ENCODE measurements around the gene C14orf180.

C14orf180 gene

GRCh38 chr14:104569435-104569834 lies 10.1 kb upstream of the C14orf180 start:
- no peak for TF ChIP-seq CTCF (IDR thresholded peaks at IDR 0.05; ENCODE audit: insufficient read depth, low read depth, low read length, missing control alignments)
- H3K4me3 ChIP-seq (ENCODE audit: low read length), result no peak overlapping the region
- DNase-seq (ENCODE audit: low read depth), result no peak

- no peak for TF ChIP-seq CTCF (IDR thresholded peaks at IDR 0.05; ENCODE audit: insufficient read depth, low read depth, low read length, missing control alignments)
- no peak for DNase-seq (ENCODE audit: low read depth)
- H3K4me3 ChIP-seq (ENCODE audit: low read length), result no peak overlapping the region
Measured at GRCh38 chr14:104571246-104571645, 8.3 kb upstream of the C14orf180 start.

GRCh38 chr14:104572024-104572626 lies 7.4 kb upstream of the C14orf180 start:
- no peak for TF ChIP-seq CTCF (IDR thresholded peaks at IDR 0.05; ENCODE audit: insufficient read depth, low read depth, low read length, missing control alignments)
- no peak overlapping the region for H3K4me3 ChIP-seq (ENCODE audit: low read length)
- DNase-seq (ENCODE audit: low read depth), result no peak

GRCh38 chr14:104572668-104573067 lies 6.9 kb upstream of the C14orf180 start:
- no peak overlapping the region for H3K4me3 ChIP-seq (ENCODE audit: low read length)
- DNase-seq (ENCODE audit: low read depth), result no peak
- no peak for TF ChIP-seq CTCF (IDR thresholded peaks at IDR 0.05; ENCODE audit: insufficient read depth, low read depth, low read length, missing control alignments)

GRCh38 chr14:104573930-104574329 lies 5.6 kb upstream of the C14orf180 start:
- no peak for DNase-seq (ENCODE audit: low read depth)
- no peak for TF ChIP-seq CTCF (IDR thresholded peaks at IDR 0.05; ENCODE audit: insufficient read depth, low read depth, low read length, missing control alignments)
- no peak overlapping the region for H3K4me3 ChIP-seq (ENCODE audit: low read length)

GRCh38 chr14:104574536-104574935 lies 5.0 kb upstream of the C14orf180 start:
- no peak overlapping the region for H3K4me3 ChIP-seq (ENCODE audit: low read length)
- DNase-seq (ENCODE audit: low read depth), result no peak
- TF ChIP-seq CTCF (IDR thresholded peaks at IDR 0.05; ENCODE audit: insufficient read depth, low read depth, low read length, missing control alignments), result no peak

GRCh38 chr14:104574978-104575583 lies 4.5 kb upstream of the C14orf180 start:
- TF ChIP-seq CTCF (IDR thresholded peaks at IDR 0.05; ENCODE audit: insufficient read depth, low read depth, low read length, missing control alignments), result no peak
- DNase-seq (ENCODE audit: low read depth), result no peak
- no peak overlapping the region for H3K4me3 ChIP-seq (ENCODE audit: low read length)

All from epithelial cell of esophagus (primary cell).